Stimulated activated CD8-positive, alpha-beta memory T cell treated with anti-CD3 and anti-CD28 coated beads, Interleukin-4, amount 100 ng/mL, for 4 hours (primary cell): ENCODE results near the gene SUMO2.
A peak's percentile ranks its signal among the peaks of the same experiment; 100 is the strongest.

Experiments used
- DNase-seq, 2 donors: peaks; one replicate each; pipeline ENCODE4 v3.0.0-alpha.2; 2020; ENCODE audit warnings: low read depth in 2 of 2, low spot score in 1 of 2

The SUMO2 gene

DNA sequence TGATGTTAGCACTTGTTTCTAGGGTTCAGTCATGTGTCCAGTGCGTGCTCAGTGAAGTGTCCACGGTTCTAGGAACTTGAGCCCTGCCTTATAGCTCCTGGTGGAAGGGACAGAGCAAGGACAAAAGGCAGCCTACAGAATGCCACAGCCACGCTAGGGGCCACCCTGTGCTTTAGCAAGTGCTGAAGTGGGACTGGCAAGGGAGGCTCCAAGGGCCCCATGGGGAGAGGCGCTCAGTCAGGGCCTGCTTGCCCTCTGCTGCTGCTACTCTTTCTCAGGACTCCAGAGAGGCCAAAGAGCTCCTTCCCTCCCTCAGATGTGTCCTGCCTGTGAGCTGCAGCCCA lies 58.0 kb downstream of the SUMO2 start:
- no peak for DNase-seq

DNA sequence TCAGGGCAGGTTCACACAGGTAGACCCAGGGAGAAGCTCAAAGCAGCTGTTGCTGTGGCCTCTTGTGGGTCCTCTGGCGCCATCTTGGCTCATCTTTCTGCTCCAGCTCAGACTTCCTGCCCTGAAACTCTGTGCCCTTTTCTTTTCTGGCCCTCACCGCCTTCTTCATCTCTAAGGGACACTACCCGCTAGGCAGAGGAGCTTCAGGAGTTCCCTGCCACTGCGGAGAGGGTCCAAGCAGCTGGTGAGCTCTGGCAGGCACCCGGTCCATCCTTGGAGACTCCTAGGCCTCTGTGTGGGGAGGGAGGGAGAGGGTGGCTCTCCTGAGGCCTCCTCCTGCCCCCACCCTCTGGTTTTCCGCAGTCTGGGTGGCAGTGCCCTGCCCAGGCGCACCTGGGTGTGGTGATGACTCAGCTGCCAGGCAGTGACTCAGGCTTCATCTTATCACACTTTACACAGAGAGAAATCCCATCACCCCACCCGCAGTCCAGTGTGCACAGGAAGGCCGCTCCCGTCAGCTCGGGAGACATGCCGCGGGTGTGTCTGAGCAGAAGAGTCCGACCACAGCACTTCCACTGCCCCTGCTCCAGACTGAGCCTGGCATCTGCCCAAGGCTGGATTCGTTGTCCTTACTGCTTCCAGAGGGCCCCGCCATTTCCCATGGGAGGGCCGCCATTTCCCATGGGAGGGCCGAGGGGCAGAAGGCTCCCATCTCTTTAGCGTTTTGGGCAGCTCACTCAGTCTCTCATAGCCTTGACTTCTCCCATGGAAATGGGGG lies 58.5 kb downstream of the SUMO2 start:
- DNase-seq, result peak; percentile 36 to 40

DNA sequence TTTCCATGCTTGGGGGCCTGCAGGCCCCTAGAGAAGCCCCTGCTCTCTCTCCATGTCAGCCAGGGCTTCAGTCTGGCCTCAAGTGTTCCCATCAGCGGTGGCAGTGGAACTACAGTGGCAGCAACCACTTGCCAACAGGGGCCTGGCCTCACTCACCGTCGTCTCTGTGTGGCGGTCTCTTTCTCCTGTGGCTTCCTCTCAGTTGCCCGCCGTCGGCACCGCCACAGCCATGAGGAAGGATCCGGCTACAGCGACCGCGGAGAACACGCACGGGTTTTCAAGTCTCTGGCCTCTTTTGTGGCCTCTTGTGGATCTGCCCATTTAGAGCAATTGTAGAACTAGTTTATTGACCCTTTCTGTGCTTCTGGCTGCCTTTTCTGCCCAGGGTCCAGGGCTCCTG lies 64.5 kb downstream of the SUMO2 start:
- no peak for DNase-seq

DNA sequence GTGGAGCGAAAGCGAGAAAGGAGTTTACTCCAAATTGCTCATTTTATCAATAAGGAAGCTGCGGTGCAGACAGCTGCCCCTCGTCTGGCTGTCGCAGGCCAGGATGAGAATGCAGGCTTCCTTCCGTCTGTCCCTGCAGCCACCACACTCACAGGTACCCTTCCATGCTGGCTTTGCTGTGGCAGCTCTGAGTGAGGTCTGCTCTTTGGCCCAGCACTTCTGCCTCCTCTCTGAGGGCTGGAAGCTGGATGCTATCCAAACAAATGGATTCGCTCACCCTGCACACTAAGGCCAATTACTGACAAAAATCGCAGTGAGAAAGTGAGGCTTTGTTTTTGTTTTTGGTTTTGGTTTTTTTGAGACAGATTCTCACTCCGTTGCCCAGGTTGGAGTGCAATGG lies 66.0 kb downstream of the SUMO2 start:
- DNase-seq, result no peak
